Posterior cingulate gyrus (tissue), 11 donors: ENCODE results near the gene SCFD2.

Source experiments
- DNase-seq, 10 donors: peaks; one replicate each; pipeline versions ENCODE4 v3.0.0 to v3.0.0-alpha.2; 2020 to 2021; ENCODE audit warnings: mixed read lengths in 3 of 10
- intact Hi-C: fragments of 100-400 bp; cut with DNase I; formaldehyde crosslinking; loops from one replicate; pipeline ENCODE4 v1.15.1; 2023

SCFD2 gene

DNA sequence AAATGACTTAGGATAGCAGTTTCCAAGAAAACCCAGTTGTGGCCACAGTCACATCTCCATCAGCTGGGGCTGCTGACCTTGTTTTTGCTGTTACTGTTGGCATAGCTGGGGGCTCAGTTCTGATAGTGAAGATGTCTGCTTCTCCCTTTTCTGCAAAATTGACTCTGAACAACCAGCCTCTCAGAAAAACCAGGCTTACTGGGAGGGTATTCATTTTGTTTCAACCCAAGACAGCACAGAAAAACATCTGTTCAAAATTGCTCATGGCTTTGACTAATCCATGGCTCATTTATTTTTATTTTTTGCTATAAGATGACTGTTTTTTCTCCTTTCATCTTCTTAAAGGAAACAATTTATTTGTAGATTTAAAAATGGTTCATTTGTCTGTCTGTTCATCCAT lies 450.7 kb downstream of the SCFD2 start:
- intact Hi-C loops = no loop called here
- no peak for DNase-seq

DNA sequence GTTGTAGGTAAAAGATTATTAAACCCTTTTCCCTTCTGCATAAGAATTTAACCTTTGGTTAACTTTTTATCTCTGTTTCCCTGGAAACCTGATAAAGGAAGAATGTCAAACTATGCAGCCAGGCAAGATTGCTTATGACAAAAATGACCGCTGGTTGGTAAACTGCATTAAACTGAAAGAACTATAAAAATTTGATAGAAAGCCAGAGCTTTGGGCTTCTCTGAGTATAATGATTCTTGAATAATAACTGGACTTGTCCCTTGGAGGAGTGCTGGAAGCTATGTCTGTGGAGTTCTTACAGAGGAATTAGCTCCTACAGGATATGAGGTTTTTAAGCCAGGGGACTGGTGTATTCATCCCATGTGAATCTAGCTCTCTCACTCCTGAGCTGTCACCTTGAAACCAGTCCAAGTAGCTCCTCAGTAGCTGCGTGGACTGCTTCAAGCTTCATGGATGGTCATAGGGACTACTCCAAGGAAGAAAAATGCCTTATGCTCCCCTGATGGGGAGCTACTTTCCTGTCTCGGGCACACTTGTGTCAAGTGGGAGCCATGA lies 451.7 kb downstream of the SCFD2 start:
- intact Hi-C loops = no loop called here
- no peak for DNase-seq

DNA sequence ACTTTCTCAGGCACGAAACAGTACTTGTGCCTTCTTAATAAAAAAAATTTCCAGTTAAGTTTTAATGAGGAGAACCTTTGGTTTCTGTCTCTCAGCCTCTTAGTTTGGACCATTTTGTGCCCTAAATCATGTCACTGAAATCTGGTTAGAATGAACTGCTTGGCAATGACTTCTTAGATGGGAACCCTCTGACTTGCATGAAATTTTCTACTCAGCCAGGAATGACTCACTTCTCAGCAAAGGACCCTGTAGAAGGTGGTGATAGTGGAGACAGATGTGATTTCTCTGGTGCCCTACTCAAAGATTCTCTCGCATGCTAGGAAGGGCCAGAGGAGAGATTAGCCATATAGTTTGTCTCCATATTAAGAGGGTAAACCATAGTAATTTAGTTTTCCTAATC lies 453.3 kb downstream of the SCFD2 start:
- DNase-seq = no peak
- intact Hi-C loops = no loop called here

DNA sequence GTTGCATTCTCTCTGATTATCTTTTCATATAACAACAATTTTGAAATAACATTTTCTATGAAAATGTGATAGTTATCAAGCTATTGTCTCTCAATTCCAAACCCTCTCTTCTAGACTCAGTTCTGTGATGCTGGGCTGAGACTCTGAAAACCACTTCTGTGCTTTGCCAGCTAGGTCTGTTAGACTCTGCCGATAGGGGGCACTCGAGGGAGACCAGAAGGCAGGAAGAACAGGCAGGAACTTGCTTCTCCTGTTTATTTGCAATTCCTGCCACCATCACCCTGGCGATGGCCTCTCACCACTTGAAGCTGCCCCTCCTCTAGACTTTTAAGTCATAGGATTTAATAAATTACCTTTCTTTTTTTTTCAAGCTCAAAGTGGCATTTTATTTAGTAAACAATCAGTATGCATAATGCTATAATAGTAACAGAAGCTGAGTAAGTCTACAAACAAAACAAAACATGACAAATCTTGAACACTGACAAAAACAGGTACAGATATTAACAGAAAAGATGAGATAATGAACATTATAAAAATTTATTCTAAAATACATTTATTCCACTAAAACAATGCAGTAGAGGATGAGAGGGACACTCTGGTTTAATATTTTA lies 454.1 kb downstream of the SCFD2 start:
- peak in 6 of 10 donors; percentile 28 to 88 (median 55) for DNase-seq
- intact Hi-C loops = no loop called here

DNA sequence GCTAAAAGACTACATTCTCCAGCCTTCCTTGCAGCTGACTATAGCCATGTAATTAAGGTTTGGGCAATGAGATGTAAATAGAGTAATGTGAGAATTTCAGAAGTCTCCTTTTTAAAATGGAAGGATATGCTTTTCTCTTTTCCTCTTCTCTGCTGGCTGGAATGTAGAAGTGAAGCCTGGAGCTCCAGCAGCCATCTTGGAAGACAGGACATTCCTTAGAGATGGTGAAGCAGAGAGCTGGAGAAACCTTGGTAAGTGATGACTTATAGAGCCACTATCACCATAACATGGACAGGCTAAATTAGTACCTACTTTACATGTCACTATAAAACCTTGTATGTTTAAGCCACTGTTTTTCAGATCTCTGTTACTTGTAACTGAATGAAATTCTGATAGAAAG lies 455.7 kb downstream of the SCFD2 start:
- intact Hi-C loops = no loop called here
- no peak for DNase-seq

DNA sequence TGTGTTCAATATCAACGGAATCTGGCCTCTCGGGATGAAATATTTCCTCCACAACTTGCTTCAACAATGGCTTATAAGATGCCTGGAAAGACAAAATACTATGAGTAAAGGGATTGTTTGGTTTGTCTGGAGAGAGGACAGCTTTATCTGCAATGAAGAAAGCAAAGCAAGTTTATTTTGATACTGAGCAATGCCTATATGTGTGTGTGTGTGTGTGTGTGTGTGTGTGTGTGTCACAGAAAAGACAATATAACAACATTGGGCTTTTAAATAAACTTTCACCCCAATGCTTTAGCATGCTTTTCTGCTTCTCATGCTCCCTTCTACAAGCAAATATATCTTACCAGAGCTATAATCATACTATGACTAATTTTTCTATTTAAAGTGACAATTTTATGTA lies 458.4 kb downstream of the SCFD2 start:
- intact Hi-C loops = no loop called here
- no peak for DNase-seq

DNA sequence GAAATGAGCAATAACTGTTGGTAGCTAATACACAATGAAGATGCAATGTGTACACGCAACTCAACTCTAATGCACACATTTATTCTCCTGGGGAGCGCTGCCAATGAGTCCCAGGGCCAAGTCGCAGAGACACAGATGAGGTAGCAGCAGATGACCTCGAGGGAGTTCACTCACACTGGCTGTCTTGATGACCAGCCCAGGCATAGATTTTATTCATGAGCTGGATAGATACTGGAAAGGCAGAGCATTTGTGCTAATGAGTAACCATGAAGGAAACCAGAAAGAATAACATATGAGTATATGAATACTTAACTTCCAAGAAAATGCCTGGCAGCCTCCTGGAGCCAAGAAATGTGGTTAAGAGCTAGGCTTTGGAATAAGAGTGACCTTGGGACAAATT lies 461.4 kb downstream of the SCFD2 start:
- DNase-seq = no peak
- intact Hi-C loops = no loop called here

DNA sequence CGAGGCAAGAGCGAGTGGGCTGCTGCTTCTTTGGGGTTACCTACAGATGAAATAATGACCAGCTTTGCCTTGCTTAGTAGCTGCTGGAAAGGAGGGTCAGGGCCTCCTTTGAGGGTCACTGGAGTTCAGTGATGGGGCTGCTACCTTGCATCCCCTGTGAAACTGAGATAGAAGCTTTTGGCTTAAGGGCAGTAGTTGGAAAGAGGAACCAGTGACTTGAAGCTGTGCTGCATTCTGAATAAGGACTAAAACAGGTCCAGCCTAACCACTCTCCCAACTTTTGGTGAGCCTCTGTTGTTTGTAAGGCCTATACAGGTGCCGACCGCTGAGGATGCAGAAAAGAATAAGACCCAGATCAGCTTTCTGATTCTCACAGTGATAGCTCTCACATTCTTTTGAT lies 462.6 kb downstream of the SCFD2 start:
- DNase-seq = no peak
- intact Hi-C loops = no loop called here

DNA sequence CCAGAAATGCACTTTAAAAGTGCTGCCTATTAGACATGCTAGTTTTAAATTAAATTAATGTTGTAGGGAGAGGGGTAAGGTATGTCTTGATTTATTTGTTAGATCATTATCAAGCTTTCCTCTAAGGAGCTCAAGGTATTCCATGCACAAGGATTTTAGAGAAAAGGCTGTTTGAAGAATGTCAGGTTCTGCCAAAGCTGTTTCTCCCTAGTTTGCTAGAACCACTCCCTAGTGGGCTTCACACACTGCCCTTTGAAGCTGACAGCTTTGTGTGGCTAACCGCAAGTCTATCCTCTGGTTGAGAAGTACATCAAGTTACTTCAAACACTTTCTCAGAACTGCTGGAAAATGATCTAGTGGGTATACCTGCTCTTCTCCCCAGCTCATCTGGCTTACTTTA lies 471.4 kb downstream of the SCFD2 start:
- no peak for DNase-seq

DNA sequence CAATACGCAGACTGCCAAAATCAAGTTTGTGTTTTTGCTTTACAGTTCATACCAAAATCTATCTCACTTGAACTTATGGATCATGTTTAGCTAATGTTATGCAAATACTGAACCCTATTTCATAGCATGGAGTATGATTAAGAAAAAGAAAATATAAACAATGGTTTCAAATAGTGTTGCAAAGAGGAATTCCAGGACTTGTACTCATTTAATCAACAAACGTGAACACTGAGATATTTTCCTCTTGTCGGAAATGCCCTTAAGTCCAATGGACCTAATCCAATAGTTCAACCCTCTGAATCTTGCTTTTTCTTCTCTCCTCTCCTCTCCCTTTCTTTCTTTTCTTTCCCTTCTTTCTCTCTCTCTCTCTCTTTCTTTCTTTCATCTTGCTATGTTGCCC lies 473.0 kb downstream of the SCFD2 start:
- intact Hi-C loops = no loop called here
- DNase-seq = no peak

More for the DNA sequence above, 471.4 kb downstream of the SCFD2 start:
- intact Hi-C loops = no loop called here

DNA sequence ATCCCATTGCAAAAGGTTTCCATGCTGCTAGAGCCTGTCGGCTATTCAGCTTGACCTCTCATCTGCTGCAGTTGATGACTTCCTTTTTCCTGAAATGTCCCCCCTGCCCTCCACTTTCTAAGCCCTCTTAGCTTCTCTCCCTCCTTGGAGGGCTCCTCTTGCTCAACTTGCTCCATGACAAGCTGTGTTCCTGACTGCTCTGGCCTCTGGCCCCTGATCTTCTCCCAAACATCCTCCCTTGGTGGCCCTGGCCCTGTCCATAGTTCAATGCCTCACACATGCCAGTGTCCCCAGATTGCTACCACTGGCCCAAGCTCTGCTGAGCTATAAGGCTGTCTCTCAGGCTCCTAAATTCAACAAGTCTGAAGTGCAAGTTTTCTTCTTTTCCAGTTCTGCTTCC lies 474.1 kb downstream of the SCFD2 start:
- DNase-seq = no peak
- intact Hi-C loops = no loop called here

DNA sequence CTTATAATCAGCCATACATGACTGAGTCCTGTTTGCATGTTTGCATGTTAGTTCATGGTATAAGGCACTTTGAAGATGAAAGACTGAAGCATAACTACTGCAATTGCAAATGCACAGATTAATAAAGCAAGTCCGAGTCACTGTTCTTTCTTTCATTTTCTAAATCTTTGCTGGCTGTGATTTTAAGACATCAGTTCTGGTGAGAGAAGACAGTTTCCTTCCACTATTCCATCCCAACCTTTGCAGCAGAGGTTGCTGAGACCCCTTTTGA lies 475.4 kb downstream of the SCFD2 start:
- no peak for DNase-seq
- intact Hi-C loops = no loop called here

DNA sequence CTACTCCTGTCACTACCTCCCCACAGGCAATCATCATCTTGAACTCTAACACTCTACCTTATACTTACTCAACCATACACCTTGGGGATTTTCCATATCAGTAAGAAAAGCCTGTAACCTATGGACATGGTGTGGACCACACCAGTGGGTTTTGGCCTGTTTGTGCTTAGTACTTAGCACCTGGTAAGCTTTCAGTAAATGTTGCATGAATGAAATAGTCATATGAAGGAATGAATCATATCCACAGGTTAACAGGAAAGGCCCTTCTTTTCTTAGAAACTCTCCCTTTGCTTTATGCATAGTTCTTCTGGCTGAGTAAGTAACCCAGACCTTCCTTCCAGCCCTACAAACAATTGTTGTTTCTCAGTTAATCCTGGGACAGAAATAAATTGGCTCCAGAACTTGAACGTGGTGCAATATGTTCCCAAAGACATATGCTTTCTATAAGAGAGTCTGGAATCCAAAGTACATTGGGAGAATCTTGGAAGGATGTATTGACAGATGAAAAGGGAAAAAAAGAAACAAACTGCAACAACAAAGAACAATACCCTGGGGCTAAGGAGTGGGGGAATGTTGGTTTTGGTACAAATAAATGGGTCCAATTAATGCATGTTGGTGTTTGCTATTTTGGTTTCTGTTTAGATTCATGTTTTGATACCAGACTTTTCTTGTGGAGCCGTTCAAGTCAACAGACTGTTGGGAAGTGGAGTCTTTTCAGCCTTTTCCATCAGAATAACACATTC lies 475.9 kb downstream of the SCFD2 start:
- no peak for DNase-seq
- intact Hi-C loops = no loop called here

DNA sequence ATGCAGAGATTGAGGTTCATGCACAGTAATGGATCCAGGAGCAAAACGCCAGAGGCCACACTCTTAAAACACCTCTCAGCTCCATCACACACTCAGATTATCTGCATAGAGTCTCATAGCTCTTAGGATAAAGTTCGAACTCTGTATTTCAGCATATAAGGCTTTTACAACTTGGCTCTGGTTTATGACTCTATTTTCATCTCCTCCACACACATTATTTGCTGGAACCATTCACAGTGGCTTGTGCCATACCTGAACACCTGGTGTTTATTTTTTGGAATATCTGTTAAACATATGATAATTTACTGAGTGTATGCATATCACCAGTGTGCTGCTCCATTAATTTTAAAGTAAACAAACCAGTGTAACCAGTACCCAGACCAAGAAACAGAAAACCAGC lies 476.5 kb downstream of the SCFD2 start:
- no peak for DNase-seq
- intact Hi-C loops = no loop called here

DNA sequence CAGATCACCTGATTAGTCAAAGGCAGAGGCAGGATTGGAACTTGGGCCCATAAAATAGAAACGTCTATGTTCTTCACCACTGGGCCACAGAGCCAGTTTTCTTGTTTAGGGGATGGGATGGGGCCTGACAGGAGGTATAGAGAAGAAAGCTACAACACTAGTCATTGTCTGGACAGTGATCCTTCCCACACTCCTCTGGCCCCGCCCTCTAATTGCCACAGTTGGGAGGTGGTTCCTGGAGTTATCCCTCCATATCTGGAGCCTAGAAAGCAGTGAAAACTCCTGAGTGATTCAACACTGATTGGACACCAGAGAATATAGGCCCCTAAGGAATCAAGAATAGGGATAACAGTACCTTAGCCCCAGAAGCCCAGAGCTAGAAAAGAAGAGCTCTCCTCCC lies 480.9 kb downstream of the SCFD2 start:
- intact Hi-C loops = no loop called here
- no peak for DNase-seq

DNA sequence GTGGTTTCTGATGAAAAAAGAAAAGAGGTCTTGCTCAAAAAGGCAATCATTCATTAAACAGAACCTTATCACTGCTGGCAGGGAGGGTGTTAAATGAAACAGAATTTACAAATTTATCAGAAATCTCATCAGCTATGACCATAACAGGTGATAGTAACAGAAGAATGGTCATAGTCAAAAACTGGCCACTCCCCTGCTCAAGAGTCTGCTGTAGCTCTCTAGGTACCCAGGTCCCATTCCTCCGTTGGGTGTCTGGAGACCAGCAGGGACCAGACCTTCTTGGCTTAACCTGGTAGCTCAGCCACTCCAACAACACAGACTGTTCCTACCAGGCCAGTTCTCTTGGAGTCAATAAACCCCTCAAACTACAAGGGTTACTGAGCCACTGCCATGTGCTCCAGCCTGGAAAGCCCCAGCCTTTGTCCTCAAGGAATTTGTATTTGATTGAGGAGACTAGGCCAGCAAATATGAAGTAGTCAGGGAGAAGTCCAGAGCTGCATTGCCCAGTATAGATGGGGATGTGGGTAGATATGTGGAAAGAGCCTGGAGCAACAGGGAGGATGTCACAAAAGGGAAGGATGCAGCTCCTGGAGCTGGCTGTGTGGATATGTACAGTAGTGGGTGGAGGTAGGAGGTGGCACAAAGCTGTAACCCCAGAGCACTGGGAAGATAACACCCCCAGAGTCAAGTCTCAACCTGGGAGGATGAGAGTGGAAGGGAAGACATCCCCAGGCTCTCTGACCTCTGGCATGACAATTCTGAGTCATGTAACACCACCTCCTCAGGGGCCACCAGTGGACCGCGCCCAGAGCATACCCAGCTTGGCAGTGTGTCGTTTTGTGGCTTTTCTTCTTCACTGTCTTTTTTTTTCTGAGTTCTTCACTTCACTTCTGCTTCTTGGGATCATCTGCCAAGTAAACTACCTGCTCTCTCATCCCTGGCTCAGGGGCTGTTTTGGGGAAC lies 481.9 kb downstream of the SCFD2 start:
- intact Hi-C loops = no loop called here
- DNase-seq = no peak

DNA sequence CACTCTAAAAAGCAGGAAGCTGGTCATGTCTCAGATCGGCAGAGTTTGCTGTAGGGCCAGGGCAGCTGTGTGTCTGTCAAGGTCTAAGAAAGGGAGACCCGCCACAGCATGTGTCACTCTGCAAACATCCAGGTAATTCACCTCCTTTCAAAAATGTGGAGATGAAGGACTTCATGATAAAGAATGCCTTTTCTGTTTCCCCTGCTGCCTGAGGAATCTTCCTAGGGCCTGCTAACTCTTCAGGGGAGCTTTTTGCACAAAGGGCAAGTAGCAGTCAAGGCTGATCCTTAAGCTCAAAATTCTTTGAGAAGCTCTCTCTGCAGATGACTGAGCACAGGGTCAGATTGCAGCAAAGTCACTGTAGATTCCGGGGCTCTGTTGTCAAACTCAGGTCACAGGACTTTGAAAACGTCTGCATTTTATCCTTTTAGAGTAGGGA lies 482.7 kb downstream of the SCFD2 start:
- DNase-seq = no peak
- intact Hi-C loops = no loop called here

DNA sequence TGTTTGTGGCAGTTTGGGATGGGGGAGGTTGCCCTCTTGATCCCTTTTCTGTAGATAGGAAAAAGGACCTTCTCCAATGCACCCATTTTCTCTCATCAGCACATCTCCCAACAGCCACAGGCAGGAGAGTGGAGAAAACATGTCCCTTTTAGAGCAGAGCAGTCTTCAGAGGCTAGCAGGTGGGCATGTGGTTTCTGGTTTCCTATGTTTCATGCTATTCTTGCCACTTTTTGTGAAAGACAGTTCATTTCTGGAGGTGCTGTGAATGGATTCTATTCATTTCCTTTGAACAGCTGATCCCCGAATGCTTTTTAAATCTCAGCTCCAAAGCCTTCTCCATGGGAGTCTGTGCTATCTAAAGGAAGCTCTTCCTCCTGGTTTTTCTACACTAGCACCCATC lies 484.9 kb downstream of the SCFD2 start:
- intact Hi-C loops = no loop called here

DNA sequence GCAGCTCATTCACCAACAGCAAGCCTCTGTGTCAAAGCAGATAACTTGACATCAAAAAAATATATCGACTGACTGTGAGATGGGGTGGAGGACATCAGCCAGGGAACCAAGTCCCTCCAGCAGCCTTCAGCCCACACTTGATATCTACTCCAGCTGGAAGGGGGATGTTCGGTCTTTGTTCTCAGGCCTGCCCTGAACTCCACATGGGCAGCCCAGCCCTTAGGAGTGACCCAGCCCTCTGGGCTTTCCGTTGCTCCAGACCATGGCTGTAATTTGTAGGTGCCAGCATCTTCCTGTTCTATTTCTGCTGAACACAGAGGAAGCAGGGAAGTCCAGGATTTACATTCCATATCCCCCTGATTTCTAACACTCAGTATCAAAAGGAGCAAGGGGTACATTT lies 486.4 kb downstream of the SCFD2 start:
- intact Hi-C loops = no loop called here
- no peak for DNase-seq

More for the DNA sequence above, 484.9 kb downstream of the SCFD2 start:
- DNase-seq = no peak

DNA sequence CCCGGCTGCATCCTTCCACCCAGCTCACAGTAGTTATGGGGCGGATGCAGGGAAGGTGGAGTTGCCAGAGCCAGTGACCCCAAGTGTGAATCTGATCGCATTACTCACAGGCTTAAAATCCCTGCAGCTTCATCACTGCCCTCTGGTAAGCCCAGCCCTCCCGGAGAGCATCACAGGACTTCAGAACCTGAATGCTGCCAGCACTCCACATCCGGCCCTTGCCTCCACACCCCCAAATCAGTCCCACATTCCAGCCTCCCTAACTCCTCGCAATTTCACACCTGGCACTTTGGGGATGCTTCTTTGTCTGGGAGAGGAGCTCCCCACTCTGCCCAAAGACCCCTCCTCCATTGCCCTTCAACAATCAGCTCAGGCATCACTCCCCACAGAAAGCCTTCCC lies 488.2 kb downstream of the SCFD2 start:
- intact Hi-C loops = no loop called here
- no peak for DNase-seq

DNA sequence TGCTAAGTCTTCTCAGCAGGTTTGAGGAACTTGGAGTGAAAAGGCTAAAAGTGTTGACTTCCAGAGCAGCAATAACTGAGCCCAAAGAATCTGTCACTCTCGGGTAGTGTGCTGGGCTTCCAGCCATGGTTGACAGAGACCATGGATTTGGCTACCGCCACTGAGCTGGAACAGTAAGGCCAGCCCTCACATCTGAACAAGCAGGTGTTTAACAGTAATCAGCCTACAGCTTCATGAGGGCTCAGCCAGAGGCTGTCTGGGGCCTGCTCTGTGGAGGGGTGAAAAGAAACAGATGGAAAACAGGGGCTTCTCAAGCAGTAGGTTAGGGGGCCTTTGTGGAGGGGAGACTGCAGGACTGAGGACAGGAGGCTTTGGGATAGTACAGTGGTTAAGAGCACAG lies 488.8 kb downstream of the SCFD2 start:
- no peak for DNase-seq
- intact Hi-C loops = no loop called here
